Spleen (tissue), 7 donors: ENCODE data around the gene SPDYE8.
"Not testable (repeated sequence)": the region's sequence is repeated elsewhere in the genome, so short reads cannot be mapped to it uniquely, and the experiment has no call there.

Experiments used
- CTCF ChIP-seq, 11 experiments: fragments of 200-600 bp in 7 of 11; fragments of 450-650 bp in 4 of 11; sonication (generic) in 4 of 11; IDR thresholded peaks in 8 of 11; conservative IDR thresholded peaks in 3 of 11; 1 replicate in 7 of 11; 2 replicates in 4 of 11; pipeline versions ENCODE4 v1.4.0 to v1.8.0; 2016 to 2021; ENCODE audit warnings: antibody characterized with exemption in 11 of 11, inconsistent platforms in 4 of 11, mild to moderate bottlenecking in 1 of 11
- POLR2A ChIP-seq, 3 donors: fragments of 450-650 bp; IDR thresholded peaks; one replicate each; pipeline ENCODE4 v1.5.1; 2017; ENCODE audit warnings: antibody characterized with exemption in 3 of 3, mild to moderate bottlenecking in 1 of 3
- donor health status: DM: no; HTN: no; CAD: no; lungs with moderate emphysema.
- donor health status: DM: no; HTN: no; CAD: no.
- donor health status: DM: no; HTN: no; CAD: no.

- TF ChIP-seq CTCF (IDR thresholded peaks at IDR 0.05 in 8 of 11, conservative IDR thresholded peaks at IDR 0.05 in 3 of 11); POLR2A (IDR thresholded peaks at IDR 0.05): not testable (repeated sequence)
Observed at GRCh38 chr7:72997447-72997846, 32.1 kb downstream of the SPDYE8 start.
